GM23338 (cell line): Measurements from ENCODE around the gene AFF1. TPM values are rescaled to one million over a fixed set of nuclear protein-coding genes. Genes with fewer than 3 reads are reported as not detected.

Source experiments
- ATAC-seq: fragments of 200-7000 bp; cut with Tn5 transposase; 3 replicates; pipeline ENCODE4 v1.9.1; 2020
- DNase-seq: peaks from one replicate; pipeline ENCODE4 v3.0.0-alpha.2; 2015; ENCODE audit warnings: low spot score
- H2AFZ ChIP-seq: fragments of 200-600 bp; sonication (generic); 2 replicates; pipeline ENCODE4 v1.8.0; 2016; ENCODE audit warnings: antibody characterized with exemption, mild to moderate bottlenecking, moderate library complexity
- H3F3A ChIP-seq: fragments of 200-600 bp; sonication (generic); replicated peaks from 2 replicates; pipeline ENCODE4 v1.8.0; 2017; ENCODE audit warnings: antibody characterized with exemption, mixed run types, low read depth
- H3K27ac ChIP-seq: fragments of 200-600 bp; sonication (generic); 2 replicates; pipeline ENCODE4 v1.6.1; 2016; ENCODE audit warnings: low read depth
- H3K27me3 ChIP-seq: fragments of 200-600 bp; sonication (generic); 2 replicates; pipeline ENCODE4 v1.8.0; 2016; ENCODE audit warnings: mild to moderate bottlenecking, mixed run types, moderate library complexity; ENCODE audit not compliant: insufficient read depth
- H3K36me3 ChIP-seq: fragments of 200-600 bp; sonication (generic); 2 replicates; pipeline ENCODE4 v1.8.0; 2016; ENCODE audit warnings: mild to moderate bottlenecking; ENCODE audit not compliant: insufficient read depth
- H3K4me1 ChIP-seq: fragments of 200-600 bp; sonication (generic); 2 replicates; pipeline ENCODE4 v1.8.0; 2016; ENCODE audit warnings: mild to moderate bottlenecking, moderate library complexity; ENCODE audit not compliant: insufficient read depth
- H3K4me2 ChIP-seq: fragments of 200-600 bp; sonication (generic); 2 replicates; pipeline ENCODE4 v1.7.1; 2017; ENCODE audit warnings: mixed run types
- H3K4me3 ChIP-seq: fragments of 200-600 bp; sonication (generic); 2 replicates; pipeline ENCODE4 v1.6.1; 2016; ENCODE audit warnings: mixed run types
- H3K79me2 ChIP-seq: fragments of 200-600 bp; sonication (generic); replicated peaks from 2 replicates; pipeline ENCODE4 v1.8.0; 2017; ENCODE audit warnings: mild to moderate bottlenecking; ENCODE audit not compliant: insufficient read depth
- H3K9me2 ChIP-seq: fragments of 200-600 bp; sonication (generic); 2 replicates; pipeline ENCODE4 v1.8.0; 2017; ENCODE audit not compliant: insufficient read depth
- H4K20me1 ChIP-seq: fragments of 200-600 bp; sonication (generic); replicated peaks from 2 replicates; pipeline ENCODE4 v1.8.0; 2017; ENCODE audit warnings: mild to moderate bottlenecking; ENCODE audit not compliant: insufficient read depth
- H3K27ac Mint-ChIP-seq: 2 replicates; pipeline ENCODE4 v1.8.0; 2020; ENCODE audit warnings: inconsistent platforms, mild to moderate bottlenecking, moderate library complexity, mixed read lengths
- H3K27me3 Mint-ChIP-seq: 3 replicates; pipeline ENCODE4 v1.8.0; 2022; ENCODE audit warnings: low read depth, mild to moderate bottlenecking, moderate library complexity, mixed read lengths, inconsistent platforms; ENCODE audit not compliant: insufficient read depth, poor library complexity
- H3K36me3 Mint-ChIP-seq: 3 replicates; pipeline ENCODE4 v1.8.0; 2021; ENCODE audit warnings: low read depth, mild to moderate bottlenecking, inconsistent platforms, moderate library complexity, mixed read lengths
- H3K4me1 Mint-ChIP-seq: 3 replicates; pipeline ENCODE4 v1.8.0; 2020; ENCODE audit warnings: mild to moderate bottlenecking, inconsistent platforms, mixed read lengths
- H3K4me3 Mint-ChIP-seq: 3 replicates; pipeline ENCODE4 v1.8.0; 2021; ENCODE audit warnings: moderate library complexity, mild to moderate bottlenecking, inconsistent platforms, mixed read lengths
- H3K9me3 Mint-ChIP-seq: 3 replicates; pipeline ENCODE4 v1.8.0; 2020; ENCODE audit warnings: moderate library complexity, mild to moderate bottlenecking, inconsistent platforms, mixed read lengths
- CREB1 ChIP-seq: fragments of 250-450 bp; sonication (Bioruptor Pico); IDR thresholded peaks from 2 replicates; pipeline ENCODE4 v1.5.0; 2020; ENCODE audit warnings: low read depth, mild to moderate bottlenecking, moderate library complexity
- EZH2 ChIP-seq: fragments of 200-600 bp; sonication (generic); IDR thresholded peaks from one replicate; pipeline ENCODE4 v1.8.0; 2017; ENCODE audit warnings: antibody characterized with exemption, mild to moderate bottlenecking, low read depth; ENCODE audit not compliant: unreplicated experiment
- EZH2phosphoT487 ChIP-seq: fragments of 200-600 bp; sonication (generic); IDR thresholded peaks from one replicate; pipeline ENCODE4 v1.8.1; 2018; ENCODE audit warnings: antibody characterized with exemption; ENCODE audit not compliant: unreplicated experiment
- JUNB ChIP-seq: IDR thresholded peaks from one replicate; pipeline ENCODE4 v1.6.1; 2016; ENCODE audit warnings: antibody characterized with exemption; ENCODE audit not compliant: unreplicated experiment
- NANOG ChIP-seq: IDR thresholded peaks from 2 replicates; pipeline ENCODE4 v1.6.1; 2016; ENCODE audit warnings: antibody characterized with exemption, borderline replicate concordance
- POLR2AphosphoS5 ChIP-seq: IDR thresholded peaks from 2 replicates; pipeline ENCODE4 v1.6.1; 2016; ENCODE audit warnings: antibody characterized with exemption, low read depth
- STAT1 ChIP-seq: IDR thresholded peaks from one replicate; pipeline ENCODE4 v1.6.1; 2016; ENCODE audit warnings: antibody characterized with exemption; ENCODE audit not compliant: unreplicated experiment
- ZNF114 ChIP-seq: fragments of 250-450 bp; sonication (Bioruptor Pico); IDR thresholded peaks from 2 replicates; pipeline ENCODE4 v1.5.0; 2020; ENCODE audit warnings: mild to moderate bottlenecking, moderate library complexity
- ZNF331 ChIP-seq: fragments of 250-450 bp; sonication (Bioruptor Pico); IDR thresholded peaks from 2 replicates; pipeline ENCODE4 v1.5.0; 2020; ENCODE audit warnings: low read depth, mild to moderate bottlenecking, moderate library complexity
- polyA plus RNA-seq: library from polyadenylated mRNA; unstranded; fragments of >200 nt; fragmentation: Nextera tagmentation; extraction: Ambion mirVana; gene quantifications from 2 replicates; pipeline ENCODE4 v1.2.1, GENCODE V29; 2016
- total RNA-seq: library from RNA; depleted of rRNA; stranded (reverse); fragments of >200 nt; shearing (Covaris generic); gene quantifications from 2 replicates; pipeline ENCODE4 v1.2.3, GENCODE V29; 2014
- TF ChIP-seq, protein P1 (sequence below): IDR thresholded peaks from one replicate; pipeline ENCODE4 v1.6.1; 2018; ENCODE audit warnings: antibody characterized with exemption; ENCODE audit not compliant: unreplicated experiment
- TF ChIP-seq, protein P2 (sequence below): fragments of 250-450 bp; sonication (Bioruptor Pico); IDR thresholded peaks from 2 replicates; pipeline ENCODE4 v1.5.0; 2020; ENCODE audit warnings: mild to moderate bottlenecking, moderate library complexity
- TF ChIP-seq, protein P3 (sequence below), 2 experiments: fragments of 200-600 bp in 1 of 2; sonication (generic) in 1 of 2; conservative IDR thresholded peaks; 2 replicates each; pipeline versions ENCODE4 v1.5.1 to v1.6.1; 2016 to 2017; ENCODE audit warnings: antibody characterized with exemption in 2 of 2, low read depth in 2 of 2, mild to moderate bottlenecking in 2 of 2, moderate library complexity in 1 of 2
- TF ChIP-seq, protein P4 (sequence below): IDR thresholded peaks from 2 replicates; pipeline ENCODE4 v1.6.1; 2016; ENCODE audit warnings: antibody characterized with exemption

Gene AFF1
- total and polyA plus RNA-seq, 2 experiments from 2014 or later, result 42.6 to 67.2 TPM

DNA sequence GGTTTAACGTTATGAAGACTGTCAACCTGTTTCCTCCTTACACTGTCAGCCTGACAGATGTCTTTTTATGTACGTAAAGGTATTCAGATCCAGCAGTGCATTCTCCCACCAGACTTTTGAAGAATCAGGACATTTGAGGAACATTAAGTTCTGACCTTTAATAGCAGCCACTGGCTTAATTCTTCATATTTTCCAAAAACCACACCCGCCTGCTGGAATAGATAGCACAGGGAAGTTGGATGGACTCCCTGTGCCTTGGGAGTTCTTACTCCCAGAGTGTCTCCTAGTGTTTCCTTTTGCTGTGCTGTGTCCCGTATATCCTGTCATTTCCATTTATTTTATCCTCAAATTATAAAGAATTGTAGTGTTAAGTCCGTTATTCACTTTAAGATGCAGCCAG lies 94.5 kb downstream of the AFF1 start:
- Histone ChIP-seq H3K4me3 (no peak overlapping the region), H3K9me2 (no peaks in the 10 kb centered on the region), H2AFZ (no peak overlapping the region), H3F3A (no peaks in the 10 kb centered on the region), H3K36me3 (no peaks in the 10 kb centered on the region), H3K79me2 (peaks cover 99% of the 10 kb centered on the region), H3K4me2 (no peak overlapping the region), H4K20me1 (peaks cover 13% of the 10 kb centered on the region), H3K4me1 (peaks cover 88% of the 10 kb centered on the region), H3K27ac (no peak overlapping the region), H3K27me3 (no peaks in the 10 kb centered on the region)
- no peaks in the 10 kb centered on the region for H3K36me3 Mint-ChIP-seq
- no peaks in the 10 kb centered on the region for H3K9me3 Mint-ChIP-seq
- H3K4me3 Mint-ChIP-seq, result no peak overlapping the region
- H3K27me3 Mint-ChIP-seq, result no peaks in the 10 kb centered on the region
- H3K4me1 Mint-ChIP-seq, result peaks cover 46% of the 10 kb centered on the region
- TF ChIP-seq EZH2phosphoT487 (no peak), CREB1 (CRISPR knock-in tag) (no peak), POLR2AphosphoS5 (no peak), NANOG (no peak), JUNB (no peak), STAT1 (no peak), ZNF331 (CRISPR knock-in tag) (no peak), EZH2 (no peak), ZNF114 (CRISPR knock-in tag) (no peak)
- TF ChIP-seq, protein P1, sequence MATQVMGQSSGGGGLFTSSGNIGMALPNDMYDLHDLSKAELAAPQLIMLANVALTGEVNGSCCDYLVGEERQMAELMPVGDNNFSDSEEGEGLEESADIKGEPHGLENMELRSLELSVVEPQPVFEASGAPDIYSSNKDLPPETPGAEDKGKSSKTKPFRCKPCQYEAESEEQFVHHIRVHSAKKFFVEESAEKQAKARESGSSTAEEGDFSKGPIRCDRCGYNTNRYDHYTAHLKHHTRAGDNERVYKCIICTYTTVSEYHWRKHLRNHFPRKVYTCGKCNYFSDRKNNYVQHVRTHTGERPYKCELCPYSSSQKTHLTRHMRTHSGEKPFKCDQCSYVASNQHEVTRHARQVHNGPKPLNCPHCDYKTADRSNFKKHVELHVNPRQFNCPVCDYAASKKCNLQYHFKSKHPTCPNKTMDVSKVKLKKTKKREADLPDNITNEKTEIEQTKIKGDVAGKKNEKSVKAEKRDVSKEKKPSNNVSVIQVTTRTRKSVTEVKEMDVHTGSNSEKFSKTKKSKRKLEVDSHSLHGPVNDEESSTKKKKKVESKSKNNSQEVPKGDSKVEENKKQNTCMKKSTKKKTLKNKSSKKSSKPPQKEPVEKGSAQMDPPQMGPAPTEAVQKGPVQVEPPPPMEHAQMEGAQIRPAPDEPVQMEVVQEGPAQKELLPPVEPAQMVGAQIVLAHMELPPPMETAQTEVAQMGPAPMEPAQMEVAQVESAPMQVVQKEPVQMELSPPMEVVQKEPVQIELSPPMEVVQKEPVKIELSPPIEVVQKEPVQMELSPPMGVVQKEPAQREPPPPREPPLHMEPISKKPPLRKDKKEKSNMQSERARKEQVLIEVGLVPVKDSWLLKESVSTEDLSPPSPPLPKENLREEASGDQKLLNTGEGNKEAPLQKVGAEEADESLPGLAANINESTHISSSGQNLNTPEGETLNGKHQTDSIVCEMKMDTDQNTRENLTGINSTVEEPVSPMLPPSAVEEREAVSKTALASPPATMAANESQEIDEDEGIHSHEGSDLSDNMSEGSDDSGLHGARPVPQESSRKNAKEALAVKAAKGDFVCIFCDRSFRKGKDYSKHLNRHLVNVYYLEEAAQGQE, result no peak
- TF ChIP-seq, protein P2, sequence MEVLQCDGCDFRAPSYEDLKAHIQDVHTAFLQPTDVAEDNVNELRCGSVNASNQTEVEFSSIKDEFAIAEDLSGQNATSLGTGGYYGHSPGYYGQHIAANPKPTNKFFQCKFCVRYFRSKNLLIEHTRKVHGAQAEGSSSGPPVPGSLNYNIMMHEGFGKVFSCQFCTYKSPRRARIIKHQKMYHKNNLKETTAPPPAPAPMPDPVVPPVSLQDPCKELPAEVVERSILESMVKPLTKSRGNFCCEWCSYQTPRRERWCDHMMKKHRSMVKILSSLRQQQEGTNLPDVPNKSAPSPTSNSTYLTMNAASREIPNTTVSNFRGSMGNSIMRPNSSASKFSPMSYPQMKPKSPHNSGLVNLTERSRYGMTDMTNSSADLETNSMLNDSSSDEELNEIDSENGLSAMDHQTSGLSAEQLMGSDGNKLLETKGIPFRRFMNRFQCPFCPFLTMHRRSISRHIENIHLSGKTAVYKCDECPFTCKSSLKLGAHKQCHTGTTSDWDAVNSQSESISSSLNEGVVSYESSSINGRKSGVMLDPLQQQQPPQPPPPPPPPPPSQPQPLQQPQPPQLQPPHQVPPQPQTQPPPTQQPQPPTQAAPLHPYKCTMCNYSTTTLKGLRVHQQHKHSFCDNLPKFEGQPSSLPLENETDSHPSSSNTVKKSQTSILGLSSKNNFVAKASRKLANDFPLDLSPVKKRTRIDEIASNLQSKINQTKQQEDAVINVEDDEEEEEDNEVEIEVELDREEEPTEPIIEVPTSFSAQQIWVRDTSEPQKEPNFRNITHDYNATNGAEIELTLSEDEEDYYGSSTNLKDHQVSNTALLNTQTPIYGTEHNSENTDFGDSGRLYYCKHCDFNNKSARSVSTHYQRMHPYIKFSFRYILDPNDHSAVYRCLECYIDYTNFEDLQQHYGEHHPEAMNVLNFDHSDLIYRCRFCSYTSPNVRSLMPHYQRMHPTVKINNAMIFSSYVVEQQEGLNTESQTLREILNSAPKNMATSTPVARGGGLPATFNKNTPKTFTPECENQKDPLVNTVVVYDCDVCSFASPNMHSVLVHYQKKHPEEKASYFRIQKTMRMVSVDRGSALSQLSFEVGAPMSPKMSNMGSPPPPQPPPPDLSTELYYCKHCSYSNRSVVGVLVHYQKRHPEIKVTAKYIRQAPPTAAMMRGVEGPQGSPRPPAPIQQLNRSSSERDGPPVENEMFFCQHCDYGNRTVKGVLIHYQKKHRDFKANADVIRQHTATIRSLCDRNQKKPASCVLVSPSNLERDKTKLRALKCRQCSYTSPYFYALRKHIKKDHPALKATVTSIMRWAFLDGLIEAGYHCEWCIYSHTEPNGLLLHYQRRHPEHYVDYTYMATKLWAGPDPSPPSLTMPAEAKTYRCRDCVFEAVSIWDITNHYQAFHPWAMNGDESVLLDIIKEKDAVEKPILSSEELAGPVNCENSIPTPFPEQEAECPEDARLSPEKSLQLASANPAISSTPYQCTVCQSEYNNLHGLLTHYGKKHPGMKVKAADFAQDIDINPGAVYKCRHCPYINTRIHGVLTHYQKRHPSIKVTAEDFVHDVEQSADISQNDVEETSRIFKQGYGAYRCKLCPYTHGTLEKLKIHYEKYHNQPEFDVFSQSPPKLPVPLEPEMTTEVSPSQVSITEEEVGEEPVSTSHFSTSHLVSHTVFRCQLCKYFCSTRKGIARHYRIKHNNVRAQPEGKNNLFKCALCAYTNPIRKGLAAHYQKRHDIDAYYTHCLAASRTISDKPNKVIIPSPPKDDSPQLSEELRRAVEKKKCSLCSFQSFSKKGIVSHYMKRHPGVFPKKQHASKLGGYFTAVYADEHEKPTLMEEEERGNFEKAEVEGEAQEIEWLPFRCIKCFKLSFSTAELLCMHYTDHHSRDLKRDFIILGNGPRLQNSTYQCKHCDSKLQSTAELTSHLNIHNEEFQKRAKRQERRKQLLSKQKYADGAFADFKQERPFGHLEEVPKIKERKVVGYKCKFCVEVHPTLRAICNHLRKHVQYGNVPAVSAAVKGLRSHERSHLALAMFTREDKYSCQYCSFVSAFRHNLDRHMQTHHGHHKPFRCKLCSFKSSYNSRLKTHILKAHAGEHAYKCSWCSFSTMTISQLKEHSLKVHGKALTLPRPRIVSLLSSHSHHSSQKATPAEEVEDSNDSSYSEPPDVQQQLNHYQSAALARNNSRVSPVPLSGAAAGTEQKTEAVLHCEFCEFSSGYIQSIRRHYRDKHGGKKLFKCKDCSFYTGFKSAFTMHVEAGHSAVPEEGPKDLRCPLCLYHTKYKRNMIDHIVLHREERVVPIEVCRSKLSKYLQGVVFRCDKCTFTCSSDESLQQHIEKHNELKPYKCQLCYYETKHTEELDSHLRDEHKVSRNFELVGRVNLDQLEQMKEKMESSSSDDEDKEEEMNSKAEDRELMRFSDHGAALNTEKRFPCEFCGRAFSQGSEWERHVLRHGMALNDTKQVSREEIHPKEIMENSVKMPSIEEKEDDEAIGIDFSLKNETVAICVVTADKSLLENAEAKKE (CRISPR knock-in tag), result no peak
- TF ChIP-seq, protein P3, sequence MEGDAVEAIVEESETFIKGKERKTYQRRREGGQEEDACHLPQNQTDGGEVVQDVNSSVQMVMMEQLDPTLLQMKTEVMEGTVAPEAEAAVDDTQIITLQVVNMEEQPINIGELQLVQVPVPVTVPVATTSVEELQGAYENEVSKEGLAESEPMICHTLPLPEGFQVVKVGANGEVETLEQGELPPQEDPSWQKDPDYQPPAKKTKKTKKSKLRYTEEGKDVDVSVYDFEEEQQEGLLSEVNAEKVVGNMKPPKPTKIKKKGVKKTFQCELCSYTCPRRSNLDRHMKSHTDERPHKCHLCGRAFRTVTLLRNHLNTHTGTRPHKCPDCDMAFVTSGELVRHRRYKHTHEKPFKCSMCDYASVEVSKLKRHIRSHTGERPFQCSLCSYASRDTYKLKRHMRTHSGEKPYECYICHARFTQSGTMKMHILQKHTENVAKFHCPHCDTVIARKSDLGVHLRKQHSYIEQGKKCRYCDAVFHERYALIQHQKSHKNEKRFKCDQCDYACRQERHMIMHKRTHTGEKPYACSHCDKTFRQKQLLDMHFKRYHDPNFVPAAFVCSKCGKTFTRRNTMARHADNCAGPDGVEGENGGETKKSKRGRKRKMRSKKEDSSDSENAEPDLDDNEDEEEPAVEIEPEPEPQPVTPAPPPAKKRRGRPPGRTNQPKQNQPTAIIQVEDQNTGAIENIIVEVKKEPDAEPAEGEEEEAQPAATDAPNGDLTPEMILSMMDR (conservative IDR thresholded peaks at IDR 0.05; ENCODE audit: low read depth in 2 of 2), result no peak
- TF ChIP-seq, protein P4, sequence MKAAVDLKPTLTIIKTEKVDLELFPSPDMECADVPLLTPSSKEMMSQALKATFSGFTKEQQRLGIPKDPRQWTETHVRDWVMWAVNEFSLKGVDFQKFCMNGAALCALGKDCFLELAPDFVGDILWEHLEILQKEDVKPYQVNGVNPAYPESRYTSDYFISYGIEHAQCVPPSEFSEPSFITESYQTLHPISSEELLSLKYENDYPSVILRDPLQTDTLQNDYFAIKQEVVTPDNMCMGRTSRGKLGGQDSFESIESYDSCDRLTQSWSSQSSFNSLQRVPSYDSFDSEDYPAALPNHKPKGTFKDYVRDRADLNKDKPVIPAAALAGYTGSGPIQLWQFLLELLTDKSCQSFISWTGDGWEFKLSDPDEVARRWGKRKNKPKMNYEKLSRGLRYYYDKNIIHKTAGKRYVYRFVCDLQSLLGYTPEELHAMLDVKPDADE, result no peak
- no peak for DNase-seq
- ATAC-seq, result no peak
- H3K27ac Mint-ChIP-seq, result no peak overlapping the region
